WTC11 (cell line): ENCODE data around the gene VIPAS39.

Experiments
- ELF4 ChIP-seq: sonication (generic); formaldehyde crosslinking; IDR thresholded peaks from 2 replicates; pipeline ENCODE4 v1.8.1; 2022; ENCODE audit warnings: low read depth, mild to moderate bottlenecking, moderate library complexity, missing genetic modification reagents
- ESRRA ChIP-seq: sonication (generic); formaldehyde crosslinking; IDR thresholded peaks from 2 replicates; pipeline ENCODE4 v1.8.1; 2022; ENCODE audit warnings: mild to moderate bottlenecking, missing genetic modification reagents, borderline replicate concordance
- NR3C1 ChIP-seq: sonication (generic); formaldehyde crosslinking; conservative IDR thresholded peaks from 2 replicates; pipeline ENCODE4 v1.8.1; 2023; ENCODE audit warnings: low read depth, mild to moderate bottlenecking, missing genetic modification reagents
- PRRX2 ChIP-seq: fragments of 250-450 bp; sonication (Bioruptor Pico); IDR thresholded peaks from 2 replicates; pipeline ENCODE4 v1.8.0; 2021; ENCODE audit warnings: mild to moderate bottlenecking
- TEAD4 ChIP-seq: sonication (generic); formaldehyde crosslinking; IDR thresholded peaks from 2 replicates; pipeline ENCODE4 v1.8.0; 2022; ENCODE audit warnings: mild to moderate bottlenecking, missing genetic modification reagents
- ZNF138 ChIP-seq: sonication (generic); formaldehyde crosslinking; conservative IDR thresholded peaks from 2 replicates; pipeline ENCODE4 v1.8.1; 2022; ENCODE audit warnings: mild to moderate bottlenecking, moderate library complexity, missing genetic modification reagents
- TF ChIP-seq, protein P1 (sequence below): fragments of 200-600 bp; IDR thresholded peaks from 2 replicates; pipeline ENCODE4 v1.8.0; 2022; ENCODE audit warnings: antibody characterized with exemption
- TF ChIP-seq, protein P2 (sequence below): fragments of 250-450 bp; sonication (Bioruptor Pico); IDR thresholded peaks from 2 replicates; pipeline ENCODE4 v1.9.0; 2021; ENCODE audit warnings: mild to moderate bottlenecking
- TF ChIP-seq, protein P3 (sequence below): sonication (generic); formaldehyde crosslinking; IDR thresholded peaks from 2 replicates; pipeline ENCODE4 v1.8.1; 2023; ENCODE audit warnings: mild to moderate bottlenecking, moderate library complexity, missing genetic modification reagents
- TF ChIP-seq, protein P4 (sequence below): sonication (generic); formaldehyde crosslinking; conservative IDR thresholded peaks from 2 replicates; pipeline ENCODE4 v1.8.1; 2022; ENCODE audit warnings: mild to moderate bottlenecking, missing genetic modification reagents
- TF ChIP-seq, protein P5 (sequence below): sonication (generic); formaldehyde crosslinking; IDR thresholded peaks from 2 replicates; pipeline ENCODE4 v1.8.0; 2022; ENCODE audit warnings: mild to moderate bottlenecking, missing genetic modification reagents

DNA sequence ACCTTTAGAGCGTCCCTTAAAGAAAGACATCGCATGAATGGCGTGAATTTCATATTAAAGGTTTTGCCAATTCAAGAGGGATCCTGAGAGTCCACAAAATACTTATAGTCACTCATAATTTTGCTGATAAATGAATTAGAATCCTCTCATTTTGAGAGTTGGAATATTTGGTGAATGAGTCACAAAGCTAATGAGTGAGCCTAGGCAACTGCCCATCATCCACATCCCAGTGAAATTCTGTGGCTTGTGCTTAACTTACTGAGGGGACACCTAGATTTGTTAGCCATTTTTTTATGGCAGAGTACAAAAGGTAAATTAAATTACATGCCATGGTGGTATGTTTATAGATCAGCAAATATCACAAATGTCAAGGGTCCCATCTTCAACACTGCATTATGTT, 21.4 kb downstream of the VIPAS39 start:
- no peak for TF ChIP-seq PRRX2
- no peak for TF ChIP-seq ZNF138 (CRISPR knock-in tag)
- TF ChIP-seq, protein P1, sequence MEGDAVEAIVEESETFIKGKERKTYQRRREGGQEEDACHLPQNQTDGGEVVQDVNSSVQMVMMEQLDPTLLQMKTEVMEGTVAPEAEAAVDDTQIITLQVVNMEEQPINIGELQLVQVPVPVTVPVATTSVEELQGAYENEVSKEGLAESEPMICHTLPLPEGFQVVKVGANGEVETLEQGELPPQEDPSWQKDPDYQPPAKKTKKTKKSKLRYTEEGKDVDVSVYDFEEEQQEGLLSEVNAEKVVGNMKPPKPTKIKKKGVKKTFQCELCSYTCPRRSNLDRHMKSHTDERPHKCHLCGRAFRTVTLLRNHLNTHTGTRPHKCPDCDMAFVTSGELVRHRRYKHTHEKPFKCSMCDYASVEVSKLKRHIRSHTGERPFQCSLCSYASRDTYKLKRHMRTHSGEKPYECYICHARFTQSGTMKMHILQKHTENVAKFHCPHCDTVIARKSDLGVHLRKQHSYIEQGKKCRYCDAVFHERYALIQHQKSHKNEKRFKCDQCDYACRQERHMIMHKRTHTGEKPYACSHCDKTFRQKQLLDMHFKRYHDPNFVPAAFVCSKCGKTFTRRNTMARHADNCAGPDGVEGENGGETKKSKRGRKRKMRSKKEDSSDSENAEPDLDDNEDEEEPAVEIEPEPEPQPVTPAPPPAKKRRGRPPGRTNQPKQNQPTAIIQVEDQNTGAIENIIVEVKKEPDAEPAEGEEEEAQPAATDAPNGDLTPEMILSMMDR = no peak
- no peak for TF ChIP-seq TEAD4 (CRISPR knock-in tag)
- no peak for TF ChIP-seq ESRRA (CRISPR knock-in tag)
- TF ChIP-seq, protein P2, sequence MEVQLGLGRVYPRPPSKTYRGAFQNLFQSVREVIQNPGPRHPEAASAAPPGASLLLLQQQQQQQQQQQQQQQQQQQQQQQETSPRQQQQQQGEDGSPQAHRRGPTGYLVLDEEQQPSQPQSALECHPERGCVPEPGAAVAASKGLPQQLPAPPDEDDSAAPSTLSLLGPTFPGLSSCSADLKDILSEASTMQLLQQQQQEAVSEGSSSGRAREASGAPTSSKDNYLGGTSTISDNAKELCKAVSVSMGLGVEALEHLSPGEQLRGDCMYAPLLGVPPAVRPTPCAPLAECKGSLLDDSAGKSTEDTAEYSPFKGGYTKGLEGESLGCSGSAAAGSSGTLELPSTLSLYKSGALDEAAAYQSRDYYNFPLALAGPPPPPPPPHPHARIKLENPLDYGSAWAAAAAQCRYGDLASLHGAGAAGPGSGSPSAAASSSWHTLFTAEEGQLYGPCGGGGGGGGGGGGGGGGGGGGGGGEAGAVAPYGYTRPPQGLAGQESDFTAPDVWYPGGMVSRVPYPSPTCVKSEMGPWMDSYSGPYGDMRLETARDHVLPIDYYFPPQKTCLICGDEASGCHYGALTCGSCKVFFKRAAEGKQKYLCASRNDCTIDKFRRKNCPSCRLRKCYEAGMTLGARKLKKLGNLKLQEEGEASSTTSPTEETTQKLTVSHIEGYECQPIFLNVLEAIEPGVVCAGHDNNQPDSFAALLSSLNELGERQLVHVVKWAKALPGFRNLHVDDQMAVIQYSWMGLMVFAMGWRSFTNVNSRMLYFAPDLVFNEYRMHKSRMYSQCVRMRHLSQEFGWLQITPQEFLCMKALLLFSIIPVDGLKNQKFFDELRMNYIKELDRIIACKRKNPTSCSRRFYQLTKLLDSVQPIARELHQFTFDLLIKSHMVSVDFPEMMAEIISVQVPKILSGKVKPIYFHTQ (CRISPR knock-in tag) = no peak
- no peak for TF ChIP-seq ELF4 (CRISPR knock-in tag)
- TF ChIP-seq, protein P3, sequence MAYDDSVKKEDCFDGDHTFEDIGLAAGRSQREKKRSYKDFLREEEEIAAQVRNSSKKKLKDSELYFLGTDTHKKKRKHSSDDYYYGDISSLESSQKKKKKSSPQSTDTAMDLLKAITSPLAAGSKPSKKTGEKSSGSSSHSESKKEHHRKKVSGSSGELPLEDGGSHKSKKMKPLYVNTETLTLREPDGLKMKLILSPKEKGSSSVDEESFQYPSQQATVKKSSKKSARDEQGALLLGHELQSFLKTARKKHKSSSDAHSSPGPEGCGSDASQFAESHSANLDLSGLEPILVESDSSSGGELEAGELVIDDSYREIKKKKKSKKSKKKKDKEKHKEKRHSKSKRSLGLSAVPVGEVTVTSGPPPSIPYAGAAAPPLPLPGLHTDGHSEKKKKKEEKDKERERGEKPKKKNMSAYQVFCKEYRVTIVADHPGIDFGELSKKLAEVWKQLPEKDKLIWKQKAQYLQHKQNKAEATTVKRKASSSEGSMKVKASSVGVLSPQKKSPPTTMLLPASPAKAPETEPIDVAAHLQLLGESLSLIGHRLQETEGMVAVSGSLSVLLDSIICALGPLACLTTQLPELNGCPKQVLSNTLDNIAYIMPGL (CRISPR knock-in tag) = no peak
- no peak for TF ChIP-seq NR3C1 (CRISPR knock-in tag)
- TF ChIP-seq, protein P4, sequence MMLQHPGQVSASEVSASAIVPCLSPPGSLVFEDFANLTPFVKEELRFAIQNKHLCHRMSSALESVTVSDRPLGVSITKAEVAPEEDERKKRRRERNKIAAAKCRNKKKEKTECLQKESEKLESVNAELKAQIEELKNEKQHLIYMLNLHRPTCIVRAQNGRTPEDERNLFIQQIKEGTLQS (CRISPR knock-in tag) = no peak
- TF ChIP-seq, protein P5, sequence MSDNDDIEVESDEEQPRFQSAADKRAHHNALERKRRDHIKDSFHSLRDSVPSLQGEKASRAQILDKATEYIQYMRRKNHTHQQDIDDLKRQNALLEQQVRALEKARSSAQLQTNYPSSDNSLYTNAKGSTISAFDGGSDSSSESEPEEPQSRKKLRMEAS (CRISPR knock-in tag) = no peak
